Mesendoderm (in vitro differentiated cells): ENCODE measurements around the gene TMEM183A.
"Not testable (repeated sequence)": the region's sequence is repeated elsewhere in the genome, so short reads cannot be mapped to it uniquely, and the experiment has no call there.

Experiments used
- DNase-seq: peaks from one replicate; pipeline ENCODE4 v3.0.0; 2013
- H2AK5ac ChIP-seq: 2 replicates; pipeline ENCODE4 v1.6.1; 2013; ENCODE audit warnings: low read length, inconsistent platforms
- H2BK120ac ChIP-seq: 2 replicates; pipeline ENCODE4 v1.6.1; 2013; ENCODE audit warnings: low read depth, mild to moderate bottlenecking, low read length, moderate library complexity, mixed read lengths
- H2BK15ac ChIP-seq: replicated peaks from 2 replicates; pipeline ENCODE4 v1.6.1; 2013; ENCODE audit warnings: low read depth, mild to moderate bottlenecking, moderate library complexity
- H2BK5ac ChIP-seq: 2 replicates; pipeline ENCODE4 v1.6.1; 2013; ENCODE audit warnings: low read length, inconsistent platforms
- H3K18ac ChIP-seq: 2 replicates; pipeline ENCODE4 v1.6.1; 2013; ENCODE audit warnings: mild to moderate bottlenecking, low read length, mixed read lengths
- H3K23ac ChIP-seq: one replicate; pipeline ENCODE4 v1.6.1; 2013; ENCODE audit warnings: low read length
- H3K27ac ChIP-seq: 2 replicates; pipeline ENCODE4 v1.5.1; 2013; ENCODE audit warnings: low read depth, mild to moderate bottlenecking, inconsistent platforms, low read length, moderate library complexity
- H3K27me3 ChIP-seq: 2 replicates; pipeline ENCODE4 v1.6.1; 2013; ENCODE audit warnings: low read length, control low read depth, mild to moderate bottlenecking, inconsistent platforms; ENCODE audit not compliant: insufficient read depth, poor library complexity
- H3K36me3 ChIP-seq: 2 replicates; pipeline ENCODE4 v1.6.1; 2013; ENCODE audit warnings: low read length, inconsistent platforms; ENCODE audit not compliant: control insufficient read depth, insufficient read depth
- H3K4ac ChIP-seq: one replicate; pipeline ENCODE4 v1.6.1; 2013; ENCODE audit warnings: low read depth, mild to moderate bottlenecking, low read length, moderate library complexity
- H3K4me1 ChIP-seq: 2 replicates; pipeline ENCODE4 v1.6.1; 2013; ENCODE audit warnings: low read depth, low read length, inconsistent platforms; ENCODE audit not compliant: control insufficient read depth
- H3K4me2 ChIP-seq: 2 replicates; pipeline ENCODE4 v1.6.1; 2013; ENCODE audit warnings: low read length
- H3K4me3 ChIP-seq: 2 replicates; pipeline ENCODE4 v1.5.1; 2013; ENCODE audit warnings: mild to moderate bottlenecking, low read length
- H3K56ac ChIP-seq: one replicate; pipeline ENCODE4 v1.6.1; 2013; ENCODE audit warnings: low read length
- H3K79me1 ChIP-seq: 2 replicates; pipeline ENCODE4 v1.6.1; 2013; ENCODE audit warnings: low read length, inconsistent platforms
- H3K79me2 ChIP-seq: 2 replicates; pipeline ENCODE4 v1.6.1; 2013; ENCODE audit warnings: mild to moderate bottlenecking, low read length; ENCODE audit not compliant: control insufficient read depth, insufficient read depth
- H3K9ac ChIP-seq: 2 replicates; pipeline ENCODE4 v1.6.1; 2013; ENCODE audit warnings: low read length, inconsistent platforms
- H4K5ac ChIP-seq: one replicate; pipeline ENCODE4 v1.6.1; 2013; ENCODE audit warnings: low read length
- H4K8ac ChIP-seq: one replicate; pipeline ENCODE4 v1.6.1; 2013; ENCODE audit warnings: low read depth, mild to moderate bottlenecking, control low read depth, low read length, moderate library complexity
- WGBS: extraction: QIAGEN DNeasy Blood & Tissue Kit; methylation state at CpG from one replicate; pipeline ENCODE4 v1.1.7; 2013; ENCODE audit warnings: low lambda C conversion rate, missing lambda C conversion rate; ENCODE audit not compliant: insufficient coverage; ENCODE audit errors: extremely low coverage; 5-methylcytosine and 5-hydroxymethylcytosine counted together

TMEM183A gene

GRCh38 chr1:203005395-203006142, 1.6 kb upstream of the TMEM183A start:
- not testable (repeated sequence) for H3K36me3 ChIP-seq, H4K5ac ChIP-seq, H3K23ac ChIP-seq, H3K27me3 ChIP-seq, H2BK15ac ChIP-seq, H3K4ac ChIP-seq, H3K79me1 ChIP-seq, H3K4me1 ChIP-seq, H3K4me2 ChIP-seq, H3K4me3 ChIP-seq, H2AK5ac ChIP-seq
- Histone ChIP-seq H4K8ac (peak overlapping the region; percentile 39), H3K56ac (peak overlapping the region; percentile 84), H2BK120ac (peak overlapping the region; percentile 84), H2BK5ac (peak overlapping the region; percentile 91), H3K27ac (peak overlapping the region; percentile 87), H3K9ac (peak overlapping the region; percentile 59), H3K18ac (peak overlapping the region; percentile 62), H3K79me2 (peaks cover 20% of the 10 kb centered on the region)
- peak; percentile 66 for DNase-seq
- WGBS = no CpG with 5 or more reads among the region's 17 CpGs

- Histone ChIP-seq H3K79me1 (no peaks in the 10 kb centered on the region), H2BK5ac (no peak overlapping the region), H3K36me3 (no peaks in the 10 kb centered on the region), H3K4me2 (no peak overlapping the region), H3K4ac (no peak overlapping the region), H3K56ac (no peak overlapping the region), H2BK120ac (no peak overlapping the region), H3K79me2 (peaks cover 24% of the 10 kb centered on the region), H3K18ac (no peak overlapping the region), H3K4me3 (no peak overlapping the region), H3K9ac (no peak overlapping the region), H3K4me1 (no peaks in the 10 kb centered on the region), H4K8ac (no peak overlapping the region), H2AK5ac (no peak overlapping the region), H4K5ac (no peak overlapping the region), H3K27ac (no peak overlapping the region), H2BK15ac (no peak overlapping the region), H3K23ac (no peak overlapping the region), H3K27me3 (no peaks in the 10 kb centered on the region)
- no CpG with 5 or more reads among the region's 3 CpGs for WGBS
- no peak for DNase-seq
These were observed 2.0 kb downstream of the TMEM183A start for GRCh38 chr1:203009185-203009584.

- H3K4me1 ChIP-seq = no peaks in the 10 kb centered on the region
- no peak overlapping the region for H2BK15ac ChIP-seq
- H3K27ac ChIP-seq = no peak overlapping the region
- no peak overlapping the region for H2BK120ac ChIP-seq
- no peak overlapping the region for H3K4me2 ChIP-seq
- H3K36me3 ChIP-seq = peaks cover 2% of the 10 kb centered on the region
- H3K18ac ChIP-seq = no peak overlapping the region
- H3K9ac ChIP-seq = no peak overlapping the region
- H3K4me3 ChIP-seq = no peak overlapping the region
- no peak overlapping the region for H2BK5ac ChIP-seq
- no peaks in the 10 kb centered on the region for H3K79me1 ChIP-seq
- H4K5ac ChIP-seq = no peak overlapping the region
- no peaks in the 10 kb centered on the region for H3K27me3 ChIP-seq
- DNase-seq = no peak
- no peak overlapping the region for H3K23ac ChIP-seq
- no peak overlapping the region for H4K8ac ChIP-seq
- no peak overlapping the region for H3K56ac ChIP-seq
- H3K79me2 ChIP-seq = peaks cover 24% of the 10 kb centered on the region
- no peak overlapping the region for H3K4ac ChIP-seq
- WGBS = no CpG with 5 or more reads among the region's 5 CpGs
- H2AK5ac ChIP-seq = no peak overlapping the region
These were observed 4.4 kb downstream of the TMEM183A start for GRCh38 chr1:203011582-203011981.

- no peak overlapping the region for H4K8ac ChIP-seq
- no peak overlapping the region for H2BK5ac ChIP-seq
- no peak overlapping the region for H3K18ac ChIP-seq
- H2BK15ac ChIP-seq = no peak overlapping the region
- peaks cover 4% of the 10 kb centered on the region for H3K79me2 ChIP-seq
- no CpG with 5 or more reads among the region's 4 CpGs for WGBS
- DNase-seq = no peak
- peaks cover 16% of the 10 kb centered on the region for H3K36me3 ChIP-seq
- no peak overlapping the region for H4K5ac ChIP-seq
- no peak overlapping the region for H3K4ac ChIP-seq
- H3K23ac ChIP-seq = no peak overlapping the region
- H3K4me2 ChIP-seq = no peak overlapping the region
- no peak overlapping the region for H3K27ac ChIP-seq
- H3K4me1 ChIP-seq = no peaks in the 10 kb centered on the region
- no peaks in the 10 kb centered on the region for H3K27me3 ChIP-seq
- no peak overlapping the region for H2BK120ac ChIP-seq
- no peak overlapping the region for H3K9ac ChIP-seq
- H3K56ac ChIP-seq = no peak overlapping the region
- no peaks in the 10 kb centered on the region for H3K79me1 ChIP-seq
- no peak overlapping the region for H3K4me3 ChIP-seq
- H2AK5ac ChIP-seq = no peak overlapping the region
These were observed 9.9 kb downstream of the TMEM183A start for GRCh38 chr1:203017061-203017460.

GRCh38 chr1:203017692-203018091, 10.5 kb downstream of the TMEM183A start:
- no peaks in the 10 kb centered on the region for H3K27me3 ChIP-seq
- H2BK5ac ChIP-seq = no peak overlapping the region
- H2AK5ac ChIP-seq = no peak overlapping the region
- no peak overlapping the region for H3K18ac ChIP-seq
- H3K4me2 ChIP-seq = no peak overlapping the region
- no peak overlapping the region for H4K5ac ChIP-seq
- H3K79me1 ChIP-seq = no peaks in the 10 kb centered on the region
- H3K56ac ChIP-seq = no peak overlapping the region
- DNase-seq = no peak
- no peak overlapping the region for H3K4me3 ChIP-seq
- peaks cover 4% of the 10 kb centered on the region for H3K79me2 ChIP-seq
- no peak overlapping the region for H3K23ac ChIP-seq
- H4K8ac ChIP-seq = no peak overlapping the region
- H2BK15ac ChIP-seq = no peak overlapping the region
- H3K9ac ChIP-seq = no peak overlapping the region
- H2BK120ac ChIP-seq = no peak overlapping the region
- WGBS = no CpG with 5 or more reads among the region's 6 CpGs
- no peak overlapping the region for H3K4ac ChIP-seq
- H3K27ac ChIP-seq = no peak overlapping the region
- no peaks in the 10 kb centered on the region for H3K4me1 ChIP-seq
- H3K36me3 ChIP-seq = peaks cover 16% of the 10 kb centered on the region

GRCh38 chr1:203022855-203023254, 15.7 kb downstream of the TMEM183A start:
- H3K27ac ChIP-seq, H3K4ac ChIP-seq, H3K9ac ChIP-seq, H2BK5ac ChIP-seq, H3K23ac ChIP-seq, DNase-seq, H2AK5ac ChIP-seq, H3K4me3 ChIP-seq, H3K79me1 ChIP-seq, H4K5ac ChIP-seq, H3K56ac ChIP-seq, H3K79me2 ChIP-seq, H3K18ac ChIP-seq, H4K8ac ChIP-seq, H3K27me3 ChIP-seq, H2BK120ac ChIP-seq, H3K4me2 ChIP-seq, H3K4me1 ChIP-seq, H2BK15ac ChIP-seq: not testable (repeated sequence)
- peaks cover 11% of the 10 kb centered on the region for H3K36me3 ChIP-seq
- no CpG with 5 or more reads among the region's 10 CpGs for WGBS
